SK-N-SH (cell line): ENCODE measurements around the gene RAMP3. TPM values are rescaled to one million over a fixed set of nuclear protein-coding genes. Genes with fewer than 3 reads are reported as not detected.

Experiments
- CTCF ChIA-PET: fragments of 300-600, 350-600 bp; formaldehyde crosslinking; extraction: SDS; loops from one replicate; lab custom pipeline; 2021; lab: Yijun Ruan, JAX
- POLR2A ChIA-PET: fragments of 350-600 bp; sonication (Branson Sonifier 250); formaldehyde crosslinking; extraction: SDS; loops from one replicate; lab custom pipeline; 2020; ENCODE audit warnings: antibody characterized with exemption, inconsistent platforms; lab: Yijun Ruan, JAX
- DNase-seq: peaks from one replicate; pipeline ENCODE4 v3.0.0; 2012
- H2AFZ ChIP-seq: fragments of 200-600 bp; sonication (generic); 2 replicates; pipeline ENCODE4 v1.8.1; 2016; ENCODE audit warnings: antibody characterized with exemption, mild to moderate bottlenecking, low read depth
- H3F3A ChIP-seq: fragments of 200-600 bp; sonication (generic); replicated peaks from 2 replicates; pipeline ENCODE3; 2016; ENCODE audit warnings: antibody characterized with exemption, mild to moderate bottlenecking; ENCODE audit not compliant: insufficient read depth
- H3K27ac ChIP-seq, 2 experiments: fragments of 200-500 bp in 1 of 2; fragments of 200-600 bp in 1 of 2; sonication (Bioruptor generic) in 1 of 2; sonication (generic), shearing (Covaris generic) in 1 of 2; 2 replicates each; pipeline versions ENCODE4 v1.5.1 to v1.6.1; 2014 to 2016; ENCODE audit warnings: low read depth in 2 of 2, inconsistent platforms in 1 of 2, low read length in 1 of 2, mild to moderate bottlenecking in 1 of 2, mixed read lengths in 1 of 2
- H3K27me3 ChIP-seq: fragments of 200-600 bp; sonication (generic), shearing (Covaris generic); 2 replicates; pipeline ENCODE4 v1.6.1; 2016; ENCODE audit warnings: mixed run types; ENCODE audit not compliant: insufficient read depth
- H3K36me3 ChIP-seq, 2 experiments: fragments of 200-500 bp in 1 of 2; fragments of 200-600 bp in 1 of 2; sonication (Bioruptor generic) in 1 of 2; sonication (generic) in 1 of 2; replicated peaks in 1 of 2; 2 replicates each; pipeline versions ENCODE3 to v1.5.1; 2014 to 2016; ENCODE audit warnings: low read length in 1 of 2, mild to moderate bottlenecking in 1 of 2; ENCODE audit not compliant: insufficient read depth in 2 of 2, control insufficient read depth in 1 of 2
- H3K4me1 ChIP-seq, 2 experiments: fragments of 200-500 bp in 1 of 2; fragments of 200-600 bp in 1 of 2; sonication (Bioruptor generic) in 1 of 2; sonication (generic), shearing (Covaris generic) in 1 of 2; 2 replicates each; pipeline versions ENCODE4 v1.5.1 to v1.6.1; 2014 to 2016; ENCODE audit warnings: low read depth in 1 of 2, low read length in 1 of 2, mixed run types in 1 of 2; ENCODE audit not compliant: insufficient read depth in 2 of 2, control insufficient read depth in 1 of 2
- H3K4me2 ChIP-seq: fragments of 200-600 bp; sonication (generic), shearing (Covaris generic); 2 replicates; pipeline ENCODE4 v1.6.1; 2017; ENCODE audit warnings: mixed run types
- H3K4me3 ChIP-seq, 2 experiments: fragments of 200-500 bp in 1 of 2; fragments of 200-600 bp in 1 of 2; sonication (Bioruptor generic) in 1 of 2; sonication (generic), shearing (Covaris generic) in 1 of 2; 2 replicates each; pipeline versions ENCODE4 v1.5.1 to v1.8.1; 2014 to 2016; ENCODE audit warnings: low read depth in 2 of 2, inconsistent platforms in 1 of 2, low read length in 1 of 2, mild to moderate bottlenecking in 1 of 2, mixed read lengths in 1 of 2, moderate library complexity in 1 of 2
- H3K79me2 ChIP-seq: fragments of 200-600 bp; sonication (generic); 2 replicates; pipeline ENCODE4 v1.8.1; 2017; ENCODE audit warnings: mild to moderate bottlenecking; ENCODE audit not compliant: insufficient read depth
- H3K9ac ChIP-seq: fragments of 200-600 bp; sonication (generic); 2 replicates; pipeline ENCODE4 v1.6.1; 2017; ENCODE audit warnings: mixed run types
- H3K9me2 ChIP-seq: fragments of 200-600 bp; sonication (generic); 2 replicates; pipeline ENCODE4 v1.6.1; 2017; ENCODE audit warnings: mixed run types
- H3K9me3 ChIP-seq: fragments of 200-600 bp; sonication (generic); 2 replicates; pipeline ENCODE4 v1.6.1; 2017; ENCODE audit warnings: mixed run types, mild to moderate bottlenecking, moderate library complexity
- H4K20me1 ChIP-seq: fragments of 200-600 bp; sonication (generic); 2 replicates; pipeline ENCODE4 v1.6.1; 2017; ENCODE audit warnings: mild to moderate bottlenecking, mixed run types; ENCODE audit not compliant: insufficient read depth
- EP300 ChIP-seq, 2 experiments: IDR thresholded peaks; 2 replicates each; pipeline versions ENCODE4 v1.4.0 to v1.6.1; 2012; ENCODE audit warnings: borderline replicate concordance in 1 of 2, low read depth in 1 of 2, low read length in 1 of 2
- EZH2phosphoT487 ChIP-seq: fragments of 200-600 bp; sonication (generic); IDR thresholded peaks from 2 replicates; pipeline ENCODE4 v1.6.1; 2017; ENCODE audit warnings: low read depth, mixed run types, mild to moderate bottlenecking, antibody characterized with exemption, moderate library complexity, borderline replicate concordance
- FOSL2 ChIP-seq: IDR thresholded peaks from 2 replicates; pipeline ENCODE4 v1.4.0; 2012; ENCODE audit warnings: low read depth, mild to moderate bottlenecking, moderate library complexity, borderline replicate concordance
- FOXM1 ChIP-seq: IDR thresholded peaks from 2 replicates; pipeline ENCODE4 v1.4.0; 2012; ENCODE audit warnings: low read depth, mild to moderate bottlenecking
- IRF3 ChIP-seq: fragments of 150-350 bp; IDR thresholded peaks from 2 replicates; pipeline ENCODE4 v1.6.1; 2016; ENCODE audit warnings: mild to moderate bottlenecking, low read depth, low read length
- MAX ChIP-seq: IDR thresholded peaks from 2 replicates; pipeline ENCODE4 v1.4.0; 2012; ENCODE audit warnings: low read depth
- MXI1 ChIP-seq: IDR thresholded peaks from 2 replicates; pipeline ENCODE4 v1.6.1; 2012; ENCODE audit warnings: mild to moderate bottlenecking, low read depth, low read length, improper control_type of control experiment
- NFIC ChIP-seq: IDR thresholded peaks from 2 replicates; pipeline ENCODE4 v1.4.0; 2012; ENCODE audit warnings: borderline replicate concordance
- RAD21 ChIP-seq: IDR thresholded peaks from 2 replicates; pipeline ENCODE4 v1.6.1; 2012; ENCODE audit warnings: mild to moderate bottlenecking, low read length
- RCOR1 ChIP-seq: fragments of 150-350 bp; IDR thresholded peaks from 2 replicates; pipeline ENCODE4 v1.6.1; 2017; ENCODE audit warnings: antibody characterized with exemption, low read length
- RFX5 ChIP-seq: IDR thresholded peaks from 2 replicates; pipeline ENCODE4 v1.6.1; 2012; ENCODE audit warnings: mild to moderate bottlenecking, improper control_type of control experiment, low read length
- SMC3 ChIP-seq: IDR thresholded peaks from 2 replicates; pipeline ENCODE4 v1.6.1; 2012; ENCODE audit warnings: low read depth, low read length, improper control_type of control experiment
- TAF1 ChIP-seq: IDR thresholded peaks from 2 replicates; pipeline ENCODE4 v1.6.1; 2012; ENCODE audit warnings: low read depth, mild to moderate bottlenecking, low read length, moderate library complexity, borderline replicate concordance
- TCF12 ChIP-seq: IDR thresholded peaks from 2 replicates; pipeline ENCODE4 v1.4.0; 2012
- USF2 ChIP-seq: fragments of 150-350 bp; IDR thresholded peaks from 2 replicates; pipeline ENCODE4 v1.6.1; 2017; ENCODE audit warnings: antibody characterized with exemption, low read length, low read depth, borderline replicate concordance
- WGBS: methylation state at CpG from one replicate; pipeline ENCODE4 v1.1.6; 2017; ENCODE audit warnings: low lambda C conversion rate; 5-methylcytosine and 5-hydroxymethylcytosine counted together
- polyA plus RNA-seq, 3 experiments: library from polyadenylated mRNA; depleted of rRNA; stranded (reverse); fragments of >200 nt; gene quantifications; 2 replicates each; pipeline ENCODE4 v1.2.3, GENCODE V29; 2012
- TF ChIP-seq, protein P1 (sequence below): fragments of 200-600 bp; sonication (generic); IDR thresholded peaks from 2 replicates; pipeline ENCODE4 v1.6.1; 2017; ENCODE audit warnings: antibody characterized with exemption, mild to moderate bottlenecking, moderate library complexity

Gene RAMP3
- polyA plus RNA-seq, 1 of the 3 experiments (the other 2 are of a cell fraction), result not detected

GRCh38 chr7:45174966-45175765 lies 17.6 kb downstream of the RAMP3 start:
- Histone ChIP-seq H4K20me1 (no peaks in the 10 kb centered on the region), H3K9me2 (no peaks in the 10 kb centered on the region), H3K27ac (no peak overlapping the region), H3K4me3 (no peak overlapping the region), H3K9ac (no peak overlapping the region), H3K79me2 (no peaks in the 10 kb centered on the region), H2AFZ (no peak overlapping the region), H3K4me1 (no peaks in the 10 kb centered on the region), H3K36me3 (no peaks in the 10 kb centered on the region), H3K9me3 (no peaks in the 10 kb centered on the region)
- WGBS, result 17% methylated on average over 2 of the region's 4 CpGs
- no peak for DNase-seq
- ChIA-PET CTCF (no interaction called here), POLR2A (no interaction called here)
- TF ChIP-seq, protein P1, sequence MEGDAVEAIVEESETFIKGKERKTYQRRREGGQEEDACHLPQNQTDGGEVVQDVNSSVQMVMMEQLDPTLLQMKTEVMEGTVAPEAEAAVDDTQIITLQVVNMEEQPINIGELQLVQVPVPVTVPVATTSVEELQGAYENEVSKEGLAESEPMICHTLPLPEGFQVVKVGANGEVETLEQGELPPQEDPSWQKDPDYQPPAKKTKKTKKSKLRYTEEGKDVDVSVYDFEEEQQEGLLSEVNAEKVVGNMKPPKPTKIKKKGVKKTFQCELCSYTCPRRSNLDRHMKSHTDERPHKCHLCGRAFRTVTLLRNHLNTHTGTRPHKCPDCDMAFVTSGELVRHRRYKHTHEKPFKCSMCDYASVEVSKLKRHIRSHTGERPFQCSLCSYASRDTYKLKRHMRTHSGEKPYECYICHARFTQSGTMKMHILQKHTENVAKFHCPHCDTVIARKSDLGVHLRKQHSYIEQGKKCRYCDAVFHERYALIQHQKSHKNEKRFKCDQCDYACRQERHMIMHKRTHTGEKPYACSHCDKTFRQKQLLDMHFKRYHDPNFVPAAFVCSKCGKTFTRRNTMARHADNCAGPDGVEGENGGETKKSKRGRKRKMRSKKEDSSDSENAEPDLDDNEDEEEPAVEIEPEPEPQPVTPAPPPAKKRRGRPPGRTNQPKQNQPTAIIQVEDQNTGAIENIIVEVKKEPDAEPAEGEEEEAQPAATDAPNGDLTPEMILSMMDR, result no peak
- TF ChIP-seq MAX, result no peak
- TF ChIP-seq NFIC, result no peak
- no peak for TF ChIP-seq TAF1
- TF ChIP-seq MXI1, result no peak
- no peak for TF ChIP-seq USF2
- TF ChIP-seq FOXM1, result no peak
- TF ChIP-seq SMC3, result no peak
- TF ChIP-seq, all 33 proteins: peak for 0
- Histone ChIP-seq H3K4me2 (no peak overlapping the region), H3K27me3 (0 out of 2 replicates have a peak, but pooled peaks cover 38% of the 10 kb centered on the region), H3F3A (no peaks in the 10 kb centered on the region)

GRCh38 chr7:45176091-45176490 lies 18.5 kb downstream of the RAMP3 start:
- peaks cover 45% of the 10 kb centered on the region; the same call in 1 of the 2 replicates for H3K27me3 ChIP-seq
- no peaks in the 10 kb centered on the region for H3F3A ChIP-seq
- no peak overlapping the region for H2AFZ ChIP-seq
- TF ChIP-seq RCOR1 (no peak), RFX5 (no peak), RAD21 (no peak), FOXM1 (no peak), EZH2phosphoT487 (no peak), EP300 (IDR thresholded peaks at IDR 0.05; ENCODE audit: borderline replicate concordance in 1 of 2, low read depth in 1 of 2, low read length in 1 of 2) (no peak), TCF12 (no peak), FOSL2 (no peak), IRF3 (no peak)
- TF ChIP-seq, protein P1, result no peak
- no peak overlapping the region for H3K4me2 ChIP-seq
- H3K36me3 ChIP-seq, result no peaks in the 10 kb centered on the region
- no peaks in the 10 kb centered on the region for H3K9me2 ChIP-seq
- no peaks in the 10 kb centered on the region for H3K79me2 ChIP-seq
- H3K9me3 ChIP-seq, result no peaks in the 10 kb centered on the region
- H3K27ac ChIP-seq, result no peak overlapping the region
- no peak overlapping the region for H3K9ac ChIP-seq
- POLR2A ChIA-PET, result no interaction called here
- H3K4me1 ChIP-seq, result no peaks in the 10 kb centered on the region
- CTCF ChIA-PET, result no interaction called here
- no peak for DNase-seq
- H4K20me1 ChIP-seq, result no peaks in the 10 kb centered on the region
- no peak overlapping the region for H3K4me3 ChIP-seq
- 53% methylated on average over 5 of the region's 5 CpGs for WGBS
